ENCODE results near the gene ACSL3.

Gene ACSL3

DNA sequence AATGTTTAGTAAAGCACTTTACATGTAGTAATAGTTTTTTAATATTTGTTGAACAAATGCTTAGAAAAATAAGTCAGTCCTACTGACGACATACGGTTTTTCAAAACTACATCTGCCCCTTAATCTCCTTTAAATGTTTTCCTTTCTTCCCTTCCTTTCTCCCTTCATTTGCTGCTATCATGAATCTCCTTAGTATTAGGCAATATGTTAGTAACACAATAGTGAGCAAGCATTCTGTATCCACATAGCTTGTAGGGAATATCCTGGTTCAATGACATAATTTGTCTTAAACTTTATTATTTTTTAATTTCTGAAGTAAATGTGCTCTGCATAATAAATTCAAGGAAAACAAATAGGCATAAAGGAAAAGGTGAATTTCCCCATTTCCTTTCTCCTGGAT lies 79.1 kb downstream of the ACSL3 start:
- DNase-seq (ENCODE audit: low read depth in 1 of 2, low spot score in 1 of 2): no peak
- Histone ChIP-seq H3K27ac (replicated peaks) (no peak overlapping the region), H3K27me3 (ENCODE audit: insufficient read depth, poor library complexity, severe bottlenecking) (no peaks in the 10 kb centered on the region), H3K4me3 (replicated peaks; ENCODE audit: insufficient read depth, low read length) (no peak overlapping the region)
- TF ChIP-seq POLR2AphosphoS5 (IDR thresholded peaks at IDR 0.05; ENCODE audit: low read depth) (no peak), GABPA (IDR thresholded peaks at IDR 0.05; ENCODE audit: low read depth) (no peak), SPI1 (IDR thresholded peaks at IDR 0.05; ENCODE audit: borderline replicate concordance, low read depth) (no peak), CTCF (IDR thresholded peaks at IDR 0.05; ENCODE audit: insufficient read depth, low read length) (no peak)
- TF ChIP-seq, protein P1, sequence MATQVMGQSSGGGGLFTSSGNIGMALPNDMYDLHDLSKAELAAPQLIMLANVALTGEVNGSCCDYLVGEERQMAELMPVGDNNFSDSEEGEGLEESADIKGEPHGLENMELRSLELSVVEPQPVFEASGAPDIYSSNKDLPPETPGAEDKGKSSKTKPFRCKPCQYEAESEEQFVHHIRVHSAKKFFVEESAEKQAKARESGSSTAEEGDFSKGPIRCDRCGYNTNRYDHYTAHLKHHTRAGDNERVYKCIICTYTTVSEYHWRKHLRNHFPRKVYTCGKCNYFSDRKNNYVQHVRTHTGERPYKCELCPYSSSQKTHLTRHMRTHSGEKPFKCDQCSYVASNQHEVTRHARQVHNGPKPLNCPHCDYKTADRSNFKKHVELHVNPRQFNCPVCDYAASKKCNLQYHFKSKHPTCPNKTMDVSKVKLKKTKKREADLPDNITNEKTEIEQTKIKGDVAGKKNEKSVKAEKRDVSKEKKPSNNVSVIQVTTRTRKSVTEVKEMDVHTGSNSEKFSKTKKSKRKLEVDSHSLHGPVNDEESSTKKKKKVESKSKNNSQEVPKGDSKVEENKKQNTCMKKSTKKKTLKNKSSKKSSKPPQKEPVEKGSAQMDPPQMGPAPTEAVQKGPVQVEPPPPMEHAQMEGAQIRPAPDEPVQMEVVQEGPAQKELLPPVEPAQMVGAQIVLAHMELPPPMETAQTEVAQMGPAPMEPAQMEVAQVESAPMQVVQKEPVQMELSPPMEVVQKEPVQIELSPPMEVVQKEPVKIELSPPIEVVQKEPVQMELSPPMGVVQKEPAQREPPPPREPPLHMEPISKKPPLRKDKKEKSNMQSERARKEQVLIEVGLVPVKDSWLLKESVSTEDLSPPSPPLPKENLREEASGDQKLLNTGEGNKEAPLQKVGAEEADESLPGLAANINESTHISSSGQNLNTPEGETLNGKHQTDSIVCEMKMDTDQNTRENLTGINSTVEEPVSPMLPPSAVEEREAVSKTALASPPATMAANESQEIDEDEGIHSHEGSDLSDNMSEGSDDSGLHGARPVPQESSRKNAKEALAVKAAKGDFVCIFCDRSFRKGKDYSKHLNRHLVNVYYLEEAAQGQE (IDR thresholded peaks at IDR 0.05; ENCODE audit: insufficient replicate concordance, low read depth): no peak

GRCh38 chr2:222941510-222942032 lies 80.7 kb downstream of the ACSL3 start:
- TF ChIP-seq, protein P1 (IDR thresholded peaks at IDR 0.05; ENCODE audit: insufficient replicate concordance, low read depth): no peak
- TF ChIP-seq POLR2AphosphoS5 (IDR thresholded peaks at IDR 0.05; ENCODE audit: low read depth) (no peak), GABPA (IDR thresholded peaks at IDR 0.05; ENCODE audit: low read depth) (no peak), SPI1 (IDR thresholded peaks at IDR 0.05; ENCODE audit: borderline replicate concordance, low read depth) (no peak), CTCF (IDR thresholded peaks at IDR 0.05; ENCODE audit: insufficient read depth, low read length) (no peak)
- no peaks in the 10 kb centered on the region for H3K27me3 ChIP-seq (ENCODE audit: insufficient read depth, poor library complexity, severe bottlenecking)
- H3K4me3 ChIP-seq (replicated peaks; ENCODE audit: insufficient read depth, low read length): no peak overlapping the region
- H3K27ac ChIP-seq (replicated peaks): no peak overlapping the region
- DNase-seq (ENCODE audit: low read depth in 1 of 2, low spot score in 1 of 2): no peak

DNA sequence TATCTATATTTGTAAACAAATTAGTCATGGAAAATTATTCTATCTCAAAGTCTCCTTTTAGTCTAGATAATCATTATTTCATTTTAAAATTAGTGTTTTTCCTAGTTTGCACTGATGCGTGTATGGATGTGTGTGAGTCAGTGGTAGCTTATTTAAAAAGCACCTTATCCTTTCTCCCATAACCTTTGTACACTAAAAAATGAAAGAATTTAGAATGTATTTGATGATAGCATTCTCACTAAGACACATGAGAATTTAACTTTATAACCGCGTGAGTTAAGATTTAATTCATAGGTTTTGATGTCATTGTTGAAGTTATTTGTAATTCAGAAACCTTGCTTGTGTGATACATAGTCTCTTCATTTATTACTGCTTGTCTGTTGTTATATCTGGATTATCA lies 81.7 kb downstream of the ACSL3 start:
- no peak for DNase-seq (ENCODE audit: low read depth in 1 of 2, low spot score in 1 of 2)
- Histone ChIP-seq H3K4me3 (replicated peaks; ENCODE audit: insufficient read depth, low read length) (no peak overlapping the region), H3K27me3 (ENCODE audit: insufficient read depth, poor library complexity, severe bottlenecking) (no peaks in the 10 kb centered on the region), H3K27ac (replicated peaks) (no peak overlapping the region)
- no peak for TF ChIP-seq GABPA (IDR thresholded peaks at IDR 0.05; ENCODE audit: low read depth)
- TF ChIP-seq, protein P1 (IDR thresholded peaks at IDR 0.05; ENCODE audit: insufficient replicate concordance, low read depth): no peak
- TF ChIP-seq SPI1 (IDR thresholded peaks at IDR 0.05; ENCODE audit: borderline replicate concordance, low read depth): no peak
- TF ChIP-seq CTCF (IDR thresholded peaks at IDR 0.05; ENCODE audit: insufficient read depth, low read length): no peak
- TF ChIP-seq POLR2AphosphoS5 (IDR thresholded peaks at IDR 0.05; ENCODE audit: low read depth): no peak
